Calu3 (cell line): Measurements from ENCODE around the gene SLC6A6. TPM values are rescaled to one million over a fixed set of nuclear protein-coding genes. Genes with fewer than 3 reads are reported as not detected.

Experiments
- BruUV-seq: library from RNA; stranded (reverse); fragments of 400-500 nt; replicated peaks from 2 replicates; lab custom pipeline; 2021; lab: Mats Ljungman, UMichigan
- CTCF ChIA-PET: fragments of 300-600 bp; sonication (Branson Sonifier 250); formaldehyde crosslinking; loops from one replicate; lab custom pipeline; 2022; ENCODE audit warnings: antibody characterized with exemption; lab: Charles Lee
- DNase-seq: peaks from one replicate; pipeline ENCODE4 v3.0.0; 2022
- H3K27ac Mint-ChIP-seq: one replicate; pipeline ENCODE4 v1.8.0; 2022; ENCODE audit warnings: mixed read lengths; ENCODE audit not compliant: unreplicated experiment
- H3K27me3 Mint-ChIP-seq: one replicate; pipeline ENCODE4 v1.8.0; 2022; ENCODE audit warnings: mixed read lengths; ENCODE audit not compliant: unreplicated experiment
- H3K36me3 Mint-ChIP-seq: one replicate; pipeline ENCODE4 v1.8.0; 2022; ENCODE audit warnings: mild to moderate bottlenecking, moderate library complexity, mixed read lengths; ENCODE audit not compliant: insufficient read depth, unreplicated experiment
- H3K4me1 Mint-ChIP-seq: one replicate; pipeline ENCODE4 v1.8.0; 2022; ENCODE audit warnings: mild to moderate bottlenecking, low read depth, mixed read lengths; ENCODE audit not compliant: unreplicated experiment
- H3K4me3 Mint-ChIP-seq: one replicate; pipeline ENCODE4 v1.8.0; 2022; ENCODE audit warnings: mild to moderate bottlenecking, low read depth, moderate library complexity, mixed read lengths; ENCODE audit not compliant: unreplicated experiment
- H3K9me3 Mint-ChIP-seq: one replicate; pipeline ENCODE4 v1.8.0; 2022; ENCODE audit warnings: low read depth, mixed read lengths; ENCODE audit not compliant: unreplicated experiment
- CTCF ChIP-seq: fragments of 200-600 bp; IDR thresholded peaks from one replicate; pipeline ENCODE4 v1.8.0; 2022; ENCODE audit warnings: antibody characterized with exemption; ENCODE audit not compliant: unreplicated experiment
- intact Hi-C: fragments of 100-400 bp; cut with micrococcal nuclease; formaldehyde crosslinking; loops from one replicate; pipeline ENCODE4 v1.10.0; 2022; ENCODE audit not compliant: unreplicated experiment
- total RNA-seq: library from RNA; stranded (reverse); gene quantifications from 2 replicates; pipeline ENCODE4 v1.2.3, GENCODE V29; 2022

Gene SLC6A6
- total RNA-seq, 1 experiment from 2014 or later, result 46.3 TPM

DNA sequence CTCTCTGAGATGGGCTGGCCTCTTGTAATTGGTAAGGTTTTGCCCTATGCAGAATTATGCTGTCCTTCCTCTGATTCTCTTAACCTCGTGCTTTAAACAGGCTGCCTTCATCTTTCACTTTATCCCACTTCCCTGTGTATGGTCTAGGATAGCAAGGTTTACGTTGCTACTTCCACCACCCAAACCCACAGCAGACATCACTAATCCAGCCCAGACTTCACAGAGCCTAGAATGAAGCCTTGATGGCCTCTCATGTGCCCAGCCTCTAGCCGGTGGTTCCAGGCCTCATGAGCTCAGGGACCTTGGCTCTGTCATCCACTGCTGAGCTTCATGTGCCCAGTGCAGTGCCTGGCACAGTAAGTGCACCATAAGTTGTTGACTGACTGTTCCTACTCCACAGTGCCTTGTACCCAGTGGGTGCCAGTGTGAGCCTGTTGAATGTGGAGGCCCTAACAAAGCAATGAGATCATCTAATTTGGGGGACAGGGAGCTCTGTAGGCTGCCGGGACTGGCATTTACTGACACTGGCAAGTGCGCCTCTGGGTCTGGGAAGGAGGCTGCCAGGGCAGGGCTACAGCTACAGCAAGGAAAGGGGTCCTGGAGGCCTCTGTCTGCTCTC, 12.5 kb downstream of the SLC6A6 start:
- no peak for TF ChIP-seq CTCF
- intact Hi-C loops, result no loop called here
- Mint-ChIP-seq H3K36me3 (peaks cover 27% of the 10 kb centered on the region), H3K27me3 (no peaks in the 10 kb centered on the region), H3K9me3 (no peaks in the 10 kb centered on the region), H3K4me3 (no peak overlapping the region), H3K4me1 (peaks cover 48% of the 10 kb centered on the region), H3K27ac (no peak overlapping the region)
- DNase-seq, result no peak
- CTCF ChIA-PET, result interaction anchor here (0.7 kb wide), 1 partner anchor 236 kb away, joined by 7 read pairs; the partner anchor contains the start of gene LSM3
- no TSS peak for BruUV-seq

- Mint-ChIP-seq H3K27me3 (no peaks in the 10 kb centered on the region), H3K9me3 (no peaks in the 10 kb centered on the region), H3K27ac (no peak overlapping the region), H3K36me3 (peaks cover 24% of the 10 kb centered on the region), H3K4me3 (no peak overlapping the region), H3K4me1 (peaks cover 45% of the 10 kb centered on the region)
- intact Hi-C loops, result no loop called here
- no TSS peak for BruUV-seq
- no peak for TF ChIP-seq CTCF
- CTCF ChIA-PET, result interaction anchor here (0.7 kb wide), 1 partner anchor 237 kb away, joined by 7 read pairs; the partner anchor contains the start of gene LSM3
- DNase-seq, result no peak
These were observed 13.1 kb downstream of the SLC6A6 start for GRCh38 chr3:14415501-14415900.

GRCh38 chr3:14416453-14416852, 14.0 kb downstream of the SLC6A6 start:
- CTCF ChIA-PET, result interaction anchor here (0.6 kb wide), 1 partner anchor 44 kb away, joined by 5 read pairs; no protein-coding TSS in a partner anchor
- H3K27me3 Mint-ChIP-seq, result no peaks in the 10 kb centered on the region
- H3K9me3 Mint-ChIP-seq, result no peaks in the 10 kb centered on the region
- DNase-seq, result no peak
- no TSS peak for BruUV-seq
- no peak overlapping the region for H3K4me3 Mint-ChIP-seq
- no peak overlapping the region for H3K27ac Mint-ChIP-seq
- intact Hi-C loops, result no loop called here
- H3K4me1 Mint-ChIP-seq, result peaks cover 36% of the 10 kb centered on the region
- H3K36me3 Mint-ChIP-seq, result peaks cover 15% of the 10 kb centered on the region
- TF ChIP-seq CTCF, result no peak

DNA sequence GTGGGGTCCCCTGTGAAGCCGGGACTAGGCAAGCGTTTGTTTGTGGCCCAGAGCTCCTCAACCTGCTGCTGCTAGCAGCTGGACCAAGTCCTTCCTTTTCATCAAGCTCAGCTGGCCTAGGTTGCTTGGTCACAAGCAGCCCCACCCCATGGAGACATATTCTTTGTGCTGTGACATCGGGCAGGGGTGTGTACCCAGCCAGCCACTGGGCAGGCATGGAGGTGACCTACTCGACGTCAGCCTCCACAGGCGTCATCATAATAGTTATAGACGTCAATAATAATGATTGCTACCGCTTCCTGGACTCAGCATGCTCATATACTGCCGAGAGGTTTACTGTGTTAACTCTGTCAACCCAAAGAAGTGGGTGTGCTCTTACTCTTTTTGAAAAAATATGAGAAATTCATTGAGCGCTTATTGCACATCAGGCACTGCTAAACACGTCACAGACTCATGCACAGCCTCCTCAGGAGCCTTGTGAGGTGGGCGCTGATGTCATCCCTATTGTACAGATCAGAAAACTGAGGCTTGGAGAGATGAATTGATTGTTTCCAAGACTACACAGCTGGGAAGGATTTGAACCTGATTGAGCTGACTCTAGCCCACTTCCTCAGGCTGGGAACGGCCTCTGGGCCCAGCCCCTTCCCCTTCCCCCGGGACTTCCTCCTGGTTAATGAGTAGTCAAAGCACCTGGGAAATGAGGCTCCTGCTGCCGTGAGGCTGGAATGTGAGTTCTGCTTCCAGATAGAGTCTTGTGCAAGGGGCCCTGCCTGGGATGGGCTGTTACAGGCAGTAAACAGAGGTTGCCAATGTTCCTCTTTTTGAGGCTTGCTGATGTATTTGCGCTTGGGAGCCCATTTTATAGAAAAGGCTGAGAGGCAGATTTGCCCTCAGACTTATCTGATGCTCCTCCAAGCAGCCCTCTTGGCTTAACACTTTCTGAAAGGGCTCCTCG, 16.2 kb downstream of the SLC6A6 start:
- peaks cover 18% of the 10 kb centered on the region for H3K36me3 Mint-ChIP-seq
- BruUV-seq, result no TSS peak
- H3K4me3 Mint-ChIP-seq, result peak overlapping the region; percentile 29
- peak; percentile 68 for DNase-seq
- H3K27me3 Mint-ChIP-seq, result no peaks in the 10 kb centered on the region
- peaks cover 45% of the 10 kb centered on the region for H3K4me1 Mint-ChIP-seq
- TF ChIP-seq CTCF, result no peak
- peak overlapping the region; percentile 67 for H3K27ac Mint-ChIP-seq
- CTCF ChIA-PET, result interaction anchor here (1.1 kb wide), 1 partner anchor 13 kb away, joined by 3 read pairs; no protein-coding TSS in a partner anchor
- no peaks in the 10 kb centered on the region for H3K9me3 Mint-ChIP-seq
- intact Hi-C loops, result no loop called here
